Stomach (tissue), 9 donors: Measurements from ENCODE around the gene SGCA. TPM values are rescaled to one million over a fixed set of nuclear protein-coding genes. Genes with fewer than 3 reads are reported as not detected.

Source experiments
- DNase-seq, 2 donors: peaks; one replicate each; pipeline versions ENCODE4 v3.0.0 to v3.0.0-alpha.2; 2013 to 2019
- H3K27ac ChIP-seq, 5 donors: fragments of 200-600 bp in 4 of 5; sonication (generic) in 4 of 5; one replicate each; pipeline ENCODE4 v1.5.1; 2013 to 2019; ENCODE audit warnings: mild to moderate bottlenecking in 1 of 5, moderate library complexity in 1 of 5
- H3K27me3 ChIP-seq, 3 donors: fragments of 200-600 bp; sonication (generic); one replicate each; pipeline ENCODE4 v1.5.1; 2017 to 2019; ENCODE audit warnings: mixed run types in 1 of 3
- H3K36me3 ChIP-seq, 4 donors: fragments of 200-600 bp; sonication (generic); 1 replicate in 3 of 4; 2 replicates in 1 of 4; pipeline ENCODE4 v1.5.1; 2016 to 2019
- H3K4me1 ChIP-seq, 4 donors: fragments of 200-600 bp; sonication (generic); one replicate each; pipeline ENCODE4 v1.5.1; 2016 to 2019
- H3K4me3 ChIP-seq, 4 donors: fragments of 200-600 bp; sonication (generic) in 3 of 4; one replicate each; pipeline ENCODE4 v1.5.1; 2016 to 2019; ENCODE audit warnings: mild to moderate bottlenecking in 1 of 4
- H3K9me3 ChIP-seq, 4 donors: fragments of 200-600 bp; sonication (generic); one replicate each; pipeline ENCODE4 v1.5.1; 2016 to 2019
- CTCF ChIP-seq, 7 experiments: fragments of 450-650 bp in 4 of 7; fragments of 200-600 bp in 3 of 7; sonication (generic) in 3 of 7; IDR thresholded peaks; one replicate each; pipeline ENCODE4 v1.5.1; 2016 to 2019; ENCODE audit warnings: antibody characterized with exemption in 7 of 7, control low read depth in 2 of 7, mild to moderate bottlenecking in 1 of 7
- EP300 ChIP-seq: sonication (generic); formaldehyde crosslinking; IDR thresholded peaks from one replicate; pipeline ENCODE4 v1.6.1; 2017; ENCODE audit warnings: antibody characterized with exemption
- POLR2A ChIP-seq, 4 donors: fragments of 450-650 bp; IDR thresholded peaks; one replicate each; pipeline ENCODE4 v1.6.1; 2016; ENCODE audit warnings: antibody characterized with exemption in 4 of 4, control low read depth in 2 of 4, mild to moderate bottlenecking in 1 of 4, moderate library complexity in 1 of 4
- POLR2AphosphoS5 ChIP-seq, 3 donors: sonication (generic); formaldehyde crosslinking; IDR thresholded peaks; one replicate each; pipeline ENCODE4 v1.6.1; 2016; ENCODE audit warnings: antibody characterized with exemption in 3 of 3
- WGBS, 5 donors: extraction: QIAGEN DNeasy Blood & Tissue Kit in 3 of 5; methylation state at CpG; one replicate each; pipeline versions ENCODE4 v1.1.5 to v1.1.7; 2013 to 2018; 5-methylcytosine and 5-hydroxymethylcytosine counted together
- intact Hi-C: fragments of 100-400 bp; cut with DNase I; formaldehyde crosslinking; loops from one replicate; pipeline ENCODE4 v1.15.1; 2023; ENCODE audit warnings: low total_unique reads
- polyA plus RNA-seq, 3 donors: library from polyadenylated mRNA; stranded (reverse); fragments of 200-250 nt; gene quantifications; one replicate each; pipeline ENCODE4 v1.2.3, GENCODE V29; 2013
- total RNA-seq, 5 donors: library from RNA; depleted of rRNA; stranded (reverse); fragments of >200 nt; gene quantifications; one replicate each; pipeline versions ENCODE4 v1.1.0 to v1.2.3, GENCODE V29; 2014 to 2016
- donor health status: healthy with polysubstance abuse.
- donor health status: Bipolar disorder and iron deficiency.
- donor health status: healthy.

Gene SGCA
- total and polyA plus RNA-seq, 8 donors, result 5.4 to 89.3 (median 15.1) TPM

GRCh38 chr17:50210240-50211225, 44.7 kb downstream of the SGCA start:
- Histone ChIP-seq H3K27ac (peak overlapping the region; percentile 80 to 93 (median 89)), H3K4me1 (peaks cover 14 to 77% (median 44%) of the 10 kb centered on the region in 4 donors), H3K9me3 (no peaks in the 10 kb centered on the region), H3K36me3 (no peaks in the 10 kb centered on the region), H3K27me3 (peaks cover 0 to 36% (median 8%) of the 10 kb centered on the region in 3 donors), H3K4me3 (no peak overlapping the region)
- intact Hi-C loops, result no loop called here
- TF ChIP-seq POLR2AphosphoS5 (IDR thresholded peaks at IDR 0.05) (peak in 2 of 3 donors; percentile 26 to 29), EP300 (no peak)
- DNase-seq, result peak in 1 of 2 donors; percentile 94
- WGBS, 5 donors, result 37 to 53% (median 45%) methylated on average over 22 to 26 of the region's 26 CpGs

GRCh38 chr17:50211249-50212120, 45.7 kb downstream of the SGCA start:
- no peaks in the 10 kb centered on the region for H3K36me3 ChIP-seq
- peaks cover 0 to 30% (median 8%) of the 10 kb centered on the region in 3 donors for H3K27me3 ChIP-seq
- WGBS, 5 donors, result 42 to 68% (median 64%) methylated on average over 9 of the region's 9 CpGs
- peak overlapping the region in 4 of 5 donors; percentile 87 to 93 (median 90) for H3K27ac ChIP-seq
- no peaks in the 10 kb centered on the region for H3K9me3 ChIP-seq
- peak in 1 of 2 donors; percentile 33 for DNase-seq
- intact Hi-C loops, result no loop called here
- H3K4me1 ChIP-seq, result peaks cover 14 to 72% (median 43%) of the 10 kb centered on the region in 4 donors
- TF ChIP-seq POLR2A (IDR thresholded peaks at IDR 0.05) (no peak), EP300 (no peak), CTCF (IDR thresholded peaks at IDR 0.05) (no peak), POLR2AphosphoS5 (IDR thresholded peaks at IDR 0.05) (no peak)
- no peak overlapping the region for H3K4me3 ChIP-seq

- Histone ChIP-seq H3K27me3 (peaks cover 0 to 24% (median 4%) of the 10 kb centered on the region in 3 donors), H3K36me3 (no peaks in the 10 kb centered on the region), H3K4me1 (peaks cover 14 to 67% (median 38%) of the 10 kb centered on the region in 4 donors), H3K27ac (peak overlapping the region in 4 of 5 donors; percentile 87 to 93 (median 90)), H3K4me3 (no peak overlapping the region), H3K9me3 (no peaks in the 10 kb centered on the region)
- intact Hi-C loops, result no loop called here
- WGBS, 5 donors, result 55 to 70% (median 67%) methylated on average over 15 of the region's 15 CpGs
- TF ChIP-seq POLR2AphosphoS5 (IDR thresholded peaks at IDR 0.05) (peak in 2 of 3 donors; percentile 25 to 38), POLR2A (IDR thresholded peaks at IDR 0.05) (no peak)
- DNase-seq, result peak in 1 of 2 donors; percentile 78
These were observed 46.5 kb downstream of the SGCA start for GRCh38 chr17:50212121-50212843.

GRCh38 chr17:50213026-50214022, 47.5 kb downstream of the SGCA start:
- H3K9me3 ChIP-seq, result no peaks in the 10 kb centered on the region
- peak; percentile 10 to 61 for DNase-seq
- peaks cover 14 to 67% (median 37%) of the 10 kb centered on the region in 4 donors for H3K4me1 ChIP-seq
- TF ChIP-seq EP300, result no peak
- TF ChIP-seq POLR2AphosphoS5 (IDR thresholded peaks at IDR 0.05), result no peak
- peak overlapping the region in 4 of 5 donors; percentile 1 to 93 (median 88) for H3K27ac ChIP-seq
- H3K4me3 ChIP-seq, result no peak overlapping the region
- no peaks in the 10 kb centered on the region for H3K36me3 ChIP-seq
- intact Hi-C loops, result no loop called here
- 68 to 85% (median 75%) methylated on average over 9 of the region's 9 CpGs for WGBS, 5 donors
- H3K27me3 ChIP-seq, result peaks cover 0 to 18% (median 4%) of the 10 kb centered on the region in 3 donors
